Erythroblast (primary cell): ENCODE results near the gene USP40.

Experiments used
- GATA1 ChIP-seq: IDR thresholded peaks from 2 replicates; pipeline ENCODE4 v1.6.1; 2011; ENCODE audit warnings: low read depth, mild to moderate bottlenecking, control low read depth, low read length, moderate library complexity
- POLR2A ChIP-seq: IDR thresholded peaks from 2 replicates; pipeline ENCODE4 v1.6.1; 2011; ENCODE audit warnings: mild to moderate bottlenecking, low read length

- TF ChIP-seq POLR2A (no peak), GATA1 (no peak)
Observed at GRCh38 chr2:233490831-233491230, 75.8 kb downstream of the USP40 start.
